PC-9 (cell line): ENCODE measurements around the gene STN1. TPM values are rescaled to one million over a fixed set of nuclear protein-coding genes. Genes with fewer than 3 reads are reported as not detected.

Experiments used
- BruUV-seq: library from RNA; stranded (reverse); fragments of 400-500 nt; replicated peaks from 2 replicates; lab custom pipeline; 2021; lab: Mats Ljungman, UMichigan
- CTCF ChIA-PET: fragments of 300-600 bp; sonication (Branson Sonifier 250); formaldehyde crosslinking; loops from one replicate; lab custom pipeline; 2022; ENCODE audit warnings: antibody characterized with exemption; lab: Charles Lee
- POLR2A ChIA-PET: fragments of 300-600 bp; sonication (Branson Sonifier 250); formaldehyde crosslinking; loops from one replicate; lab custom pipeline; 2022; ENCODE audit warnings: antibody characterized with exemption; ENCODE audit not compliant: unreplicated experiment; lab: Charles Lee
- DNase-seq, 2 experiments: peaks; one replicate each; pipeline versions ENCODE4 v3.0.0 to v3.0.0-alpha.2; 2015 to 2022; ENCODE audit warnings: mixed read lengths in 1 of 2
- H2AFZ ChIP-seq: fragments of 200-600 bp; sonication (generic); 2 replicates; pipeline ENCODE4 v1.8.1; 2017; ENCODE audit warnings: antibody characterized with exemption
- H3F3A ChIP-seq: fragments of 200-600 bp; sonication (generic); 2 replicates; pipeline ENCODE4 v1.8.1; 2017; ENCODE audit warnings: antibody characterized with exemption, mild to moderate bottlenecking, low read depth; ENCODE audit not compliant: insufficient read depth
- H3K27ac ChIP-seq: fragments of 200-600 bp; sonication (generic); 2 replicates; pipeline ENCODE4 v1.6.1; 2016; ENCODE audit warnings: mixed run types
- H3K27me3 ChIP-seq: fragments of 200-600 bp; sonication (generic); 2 replicates; pipeline ENCODE4 v1.6.1; 2016; ENCODE audit warnings: low read depth, mixed run types; ENCODE audit not compliant: insufficient read depth
- H3K36me3 ChIP-seq: fragments of 200-600 bp; sonication (generic); 2 replicates; pipeline ENCODE4 v1.6.1; 2016; ENCODE audit warnings: low read depth, mixed run types
- H3K4me1 ChIP-seq: fragments of 200-600 bp; sonication (generic); replicated peaks from 2 replicates; pipeline ENCODE4 v1.6.1; 2016; ENCODE audit warnings: mixed run types; ENCODE audit not compliant: insufficient read depth
- H3K4me2 ChIP-seq: fragments of 200-600 bp; sonication (generic); 2 replicates; pipeline ENCODE4 v1.6.1; 2017; ENCODE audit warnings: mixed run types
- H3K4me3 ChIP-seq: fragments of 200-600 bp; sonication (generic); 2 replicates; pipeline ENCODE4 v1.6.1; 2016; ENCODE audit warnings: mixed run types
- H3K79me2 ChIP-seq: fragments of 200-600 bp; sonication (generic); 2 replicates; pipeline ENCODE4 v1.6.1; 2017; ENCODE audit warnings: low read depth, mixed run types
- H3K9me2 ChIP-seq: fragments of 200-600 bp; sonication (generic); 2 replicates; pipeline ENCODE4 v1.8.1; 2017; ENCODE audit warnings: mild to moderate bottlenecking; ENCODE audit not compliant: insufficient read depth
- H3K9me3 ChIP-seq: fragments of 200-600 bp; sonication (generic); 2 replicates; pipeline ENCODE4 v1.8.1; 2016; ENCODE audit warnings: low read depth; ENCODE audit not compliant: insufficient read depth
- H4K20me1 ChIP-seq: fragments of 200-600 bp; sonication (generic); 2 replicates; pipeline ENCODE4 v1.8.1; 2017; ENCODE audit not compliant: insufficient read depth
- CTCF ChIP-seq: fragments of 200-600 bp; sonication (generic); conservative IDR thresholded peaks from 2 replicates; pipeline ENCODE4 v1.6.1; 2017; ENCODE audit warnings: mixed run types, antibody characterized with exemption, mild to moderate bottlenecking, moderate library complexity
- EZH2 ChIP-seq: fragments of 200-600 bp; sonication (generic); IDR thresholded peaks from 2 replicates; pipeline ENCODE4 v1.8.0; 2017; ENCODE audit warnings: antibody characterized with exemption, low read depth
- intact Hi-C: fragments of 100-400 bp; cut with micrococcal nuclease; formaldehyde crosslinking; loops from one replicate; pipeline ENCODE4 v1.10.0; 2022; ENCODE audit not compliant: unreplicated experiment
- total RNA-seq: library from RNA; stranded (reverse); gene quantifications from 2 replicates; pipeline ENCODE4 v1.2.3, GENCODE V29; 2021

STN1 gene
- total RNA-seq, 1 experiment from 2014 or later, result 20.5 TPM

- no peak for TF ChIP-seq CTCF
- no peak for TF ChIP-seq EZH2
- Histone ChIP-seq H3K4me2 (peak overlapping the region; percentile 80), H3K4me3 (no peak overlapping the region), H3K9me3 (no peaks in the 10 kb centered on the region), H3K4me1 (peaks cover 65% of the 10 kb centered on the region), H3K27ac (peak overlapping the region; percentile 99), H3K36me3 (peaks cover 18% of the 10 kb centered on the region), H2AFZ (no peak overlapping the region), H3K9me2 (no peaks in the 10 kb centered on the region), H3F3A (peaks cover 50% of the 10 kb centered on the region), H3K27me3 (no peaks in the 10 kb centered on the region), H3K79me2 (peaks cover 16% of the 10 kb centered on the region), H4K20me1 (no peaks in the 10 kb centered on the region)
- intact Hi-C loops, result loop anchor here (5.0 to 10.0 kb wide), 3 partner anchors 136 to 733 kb away; partner anchors contain the start of gene CFAP58
- ChIA-PET CTCF (interaction anchor here (0.7 to 1.4 kb wide), 2 partner anchors 19 to 108 kb away, joined by 3 to 4 read pairs; no protein-coding TSS in a partner anchor), POLR2A (no interaction called here)
- no peak for DNase-seq
- BruUV-seq, result no TSS peak
Measured at GRCh38 chr10:103889121-103889720, 28.8 kb downstream of the STN1 start.

- no peak overlapping the region for H3K4me3 ChIP-seq
- ChIA-PET POLR2A (interaction anchor here (0.6 kb wide), 1 partner anchor 1228 kb away, joined by 4 read pairs; no protein-coding TSS in a partner anchor), CTCF (interaction anchor here (0.6 to 1.3 kb wide), 7 partner anchors 16 to 732 kb away, joined by 3 to 5 read pairs (median 3); no protein-coding TSS in a partner anchor)
- no TSS peak for BruUV-seq
- H3K9me2 ChIP-seq, result no peaks in the 10 kb centered on the region
- intact Hi-C loops, result loop anchor here (5.0 to 10.0 kb wide), 3 partner anchors 137 to 734 kb away; partner anchors contain the start of gene CFAP58
- DNase-seq, result peak in 1 of 2 experiments; percentile 54
- H2AFZ ChIP-seq, result no peak overlapping the region
- H3K27ac ChIP-seq, result peak overlapping the region; percentile 99
- no peaks in the 10 kb centered on the region for H3K27me3 ChIP-seq
- H3K9me3 ChIP-seq, result no peaks in the 10 kb centered on the region
- peak overlapping the region; percentile 80 for H3K4me2 ChIP-seq
- peaks cover 10% of the 10 kb centered on the region; the same call in 1 of the 2 replicates for H3K79me2 ChIP-seq
- H3K4me1 ChIP-seq, result peaks cover 55% of the 10 kb centered on the region
- no peaks in the 10 kb centered on the region for H4K20me1 ChIP-seq
- peaks cover 18% of the 10 kb centered on the region for H3K36me3 ChIP-seq
- TF ChIP-seq EZH2 (no peak), CTCF (peak; percentile 82)
- peaks cover 40% of the 10 kb centered on the region for H3F3A ChIP-seq
Measured at GRCh38 chr10:103888113-103888841, 29.7 kb downstream of the STN1 start.

GRCh38 chr10:103885617-103886016 lies 32.4 kb downstream of the STN1 start:
- Histone ChIP-seq H3K36me3 (no peaks in the 10 kb centered on the region; the same call in 1 of the 2 replicates), H3K27ac (no peak overlapping the region), H3K27me3 (no peaks in the 10 kb centered on the region), H2AFZ (no peak overlapping the region), H3K4me2 (no peak overlapping the region), H3F3A (peaks cover 26% of the 10 kb centered on the region), H4K20me1 (no peaks in the 10 kb centered on the region), H3K79me2 (no peaks in the 10 kb centered on the region), H3K9me3 (no peaks in the 10 kb centered on the region), H3K4me3 (no peak overlapping the region), H3K9me2 (no peaks in the 10 kb centered on the region), H3K4me1 (peaks cover 29% of the 10 kb centered on the region)
- TF ChIP-seq EZH2 (no peak), CTCF (no peak)
- CTCF ChIA-PET, result interaction anchor here (0.5 to 1.4 kb wide), 3 partner anchors 152 to 289 kb away, joined by 3 to 5 read pairs (median 3); no protein-coding TSS in a partner anchor
- POLR2A ChIA-PET, result no interaction called here
- no peak for DNase-seq
- no TSS peak for BruUV-seq
- intact Hi-C loops, result loop anchor here (2.0 to 10.0 kb wide), 4 partner anchors 27 to 737 kb away; partner anchors contain the start of gene CFAP58
